RWPE2 (cell line): ENCODE measurements around the gene B4GALNT3.
A peak's percentile ranks its signal among the peaks of the same experiment; 100 is the strongest.

ENCODE experiments used
- ATAC-seq: fragments of 200-7000 bp; cut with Tn5 transposase; 3 replicates; pipeline ENCODE4 v1.9.1; 2021; ENCODE audit warnings: low read depth
- DNase-seq: peaks from one replicate; pipeline ENCODE4 v3.0.0-alpha.2; 2020; ENCODE audit warnings: low spot score
- H3K27ac ChIP-seq: fragments of 450-650 bp; 2 replicates; pipeline ENCODE4 v1.5.1; 2017; ENCODE audit warnings: mild to moderate bottlenecking; ENCODE audit not compliant: poor library complexity, severe bottlenecking
- H3K27me3 ChIP-seq: fragments of 250-450 bp; sonication (Bioruptor Pico); 2 replicates; pipeline ENCODE4 v1.5.1; 2021; ENCODE audit warnings: mild to moderate bottlenecking, moderate library complexity; ENCODE audit not compliant: insufficient read depth, poor library complexity, severe bottlenecking
- H3K36me3 ChIP-seq: fragments of 250-450 bp; sonication (Bioruptor Pico); 2 replicates; pipeline ENCODE4 v1.5.1; 2020; ENCODE audit warnings: low read depth, mild to moderate bottlenecking, moderate library complexity
- H3K4me1 ChIP-seq: fragments of 250-450 bp; sonication (Bioruptor Pico); 2 replicates; pipeline ENCODE4 v1.5.1; 2021; ENCODE audit warnings: mild to moderate bottlenecking, moderate library complexity; ENCODE audit not compliant: insufficient read depth, poor library complexity, severe bottlenecking
- H3K4me3 ChIP-seq: fragments of 250-450 bp; sonication (Bioruptor Pico); 2 replicates; pipeline ENCODE4 v1.5.1; 2021; ENCODE audit warnings: mild to moderate bottlenecking, moderate library complexity; ENCODE audit not compliant: severe bottlenecking
- H3K9me3 ChIP-seq: fragments of 250-450 bp; sonication (Bioruptor Pico); 2 replicates; pipeline ENCODE4 v1.5.1; 2021; ENCODE audit warnings: mild to moderate bottlenecking, moderate library complexity; ENCODE audit not compliant: severe bottlenecking
- TF ChIP-seq, protein P1 (sequence below): fragments of 450-650 bp; IDR thresholded peaks from one replicate; pipeline ENCODE4 v1.5.1; 2017; ENCODE audit warnings: mild to moderate bottlenecking, moderate library complexity; ENCODE audit not compliant: poor library complexity, severe bottlenecking

Gene B4GALNT3

DNA sequence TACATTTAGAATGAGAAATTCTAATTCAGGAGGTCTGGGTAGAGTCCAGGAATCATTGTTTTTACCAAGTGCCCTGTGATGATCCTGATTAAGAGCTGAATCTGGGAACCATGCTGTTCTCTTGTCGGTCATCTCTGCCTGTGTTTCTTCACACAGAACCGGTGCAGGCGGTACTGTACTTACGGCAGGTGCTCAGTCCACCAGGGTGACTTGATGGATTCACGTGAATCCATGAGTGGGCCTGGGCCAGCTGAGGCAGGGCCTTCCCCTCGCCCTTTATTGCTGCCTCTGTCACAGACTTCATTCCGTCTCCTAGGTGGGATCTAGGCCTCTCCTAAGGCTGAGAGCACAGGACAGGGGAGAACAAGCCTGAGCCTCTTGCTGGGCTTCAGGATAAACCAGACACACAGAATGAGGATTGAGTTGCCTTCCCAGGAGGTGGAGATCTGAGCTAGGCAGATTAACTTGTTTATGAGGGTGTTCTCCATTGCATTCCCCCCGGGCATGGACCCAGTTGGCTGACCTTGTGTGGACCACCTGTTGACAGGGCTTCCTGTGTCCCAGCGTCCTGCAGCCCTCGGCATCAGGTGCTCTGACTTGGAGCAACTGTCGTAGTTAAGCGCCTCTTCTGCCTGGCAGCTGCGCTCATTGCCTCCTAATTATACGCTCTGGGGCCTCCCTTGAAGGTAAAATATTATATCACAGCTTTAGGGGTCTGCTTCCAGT is 42.1 kb downstream of the B4GALNT3 start:
- Histone ChIP-seq H3K9me3 (no peaks in the 10 kb centered on the region), H3K27ac (no peak overlapping the region), H3K36me3 (no peaks in the 10 kb centered on the region), H3K27me3 (no peaks in the 10 kb centered on the region), H3K4me3 (no peak overlapping the region), H3K4me1 (peaks cover 15% of the 10 kb centered on the region)
- no peak for ATAC-seq
- TF ChIP-seq, protein P1, sequence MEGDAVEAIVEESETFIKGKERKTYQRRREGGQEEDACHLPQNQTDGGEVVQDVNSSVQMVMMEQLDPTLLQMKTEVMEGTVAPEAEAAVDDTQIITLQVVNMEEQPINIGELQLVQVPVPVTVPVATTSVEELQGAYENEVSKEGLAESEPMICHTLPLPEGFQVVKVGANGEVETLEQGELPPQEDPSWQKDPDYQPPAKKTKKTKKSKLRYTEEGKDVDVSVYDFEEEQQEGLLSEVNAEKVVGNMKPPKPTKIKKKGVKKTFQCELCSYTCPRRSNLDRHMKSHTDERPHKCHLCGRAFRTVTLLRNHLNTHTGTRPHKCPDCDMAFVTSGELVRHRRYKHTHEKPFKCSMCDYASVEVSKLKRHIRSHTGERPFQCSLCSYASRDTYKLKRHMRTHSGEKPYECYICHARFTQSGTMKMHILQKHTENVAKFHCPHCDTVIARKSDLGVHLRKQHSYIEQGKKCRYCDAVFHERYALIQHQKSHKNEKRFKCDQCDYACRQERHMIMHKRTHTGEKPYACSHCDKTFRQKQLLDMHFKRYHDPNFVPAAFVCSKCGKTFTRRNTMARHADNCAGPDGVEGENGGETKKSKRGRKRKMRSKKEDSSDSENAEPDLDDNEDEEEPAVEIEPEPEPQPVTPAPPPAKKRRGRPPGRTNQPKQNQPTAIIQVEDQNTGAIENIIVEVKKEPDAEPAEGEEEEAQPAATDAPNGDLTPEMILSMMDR: no peak
- DNase-seq: no peak

DNA sequence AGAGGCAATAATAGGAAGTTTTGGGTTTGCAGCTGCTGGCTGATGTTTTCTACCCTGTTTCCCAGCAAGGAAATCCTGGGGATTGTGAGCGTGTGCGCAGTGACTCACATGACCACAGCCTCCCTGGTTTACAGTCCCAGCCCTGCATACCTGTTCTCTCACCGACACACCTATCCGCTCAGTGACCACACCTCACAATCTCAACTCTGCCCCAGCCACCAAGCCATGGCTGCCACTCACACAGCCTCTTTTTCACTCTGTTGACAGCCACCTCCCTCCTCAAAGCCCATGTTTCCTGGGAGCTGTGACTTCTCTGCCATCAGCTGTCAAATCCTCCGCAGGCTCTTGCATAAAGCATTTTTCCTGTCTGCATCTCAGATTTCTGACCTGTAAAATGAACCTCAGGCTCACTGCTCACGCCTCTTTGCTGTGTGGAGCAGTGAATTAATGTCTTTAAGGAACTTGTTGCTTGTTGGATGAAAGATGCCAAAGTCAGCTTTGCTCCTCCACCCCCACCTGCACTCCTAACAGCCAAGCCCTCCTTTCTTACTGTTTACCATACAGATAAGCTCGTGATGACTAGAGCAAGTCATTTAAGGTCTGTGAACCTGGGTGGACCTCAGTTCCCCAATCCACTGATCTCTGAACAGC is 43.5 kb downstream of the B4GALNT3 start:
- DNase-seq (peak; percentile 85), ATAC-seq (peak; percentile 100)
- Histone ChIP-seq H3K27me3 (no peaks in the 10 kb centered on the region), H3K36me3 (no peaks in the 10 kb centered on the region), H3K4me3 (no peak overlapping the region), H3K9me3 (no peaks in the 10 kb centered on the region), H3K27ac (peak overlapping the region; percentile 46), H3K4me1 (peaks cover 15% of the 10 kb centered on the region)
- TF ChIP-seq, protein P1: no peak

DNA sequence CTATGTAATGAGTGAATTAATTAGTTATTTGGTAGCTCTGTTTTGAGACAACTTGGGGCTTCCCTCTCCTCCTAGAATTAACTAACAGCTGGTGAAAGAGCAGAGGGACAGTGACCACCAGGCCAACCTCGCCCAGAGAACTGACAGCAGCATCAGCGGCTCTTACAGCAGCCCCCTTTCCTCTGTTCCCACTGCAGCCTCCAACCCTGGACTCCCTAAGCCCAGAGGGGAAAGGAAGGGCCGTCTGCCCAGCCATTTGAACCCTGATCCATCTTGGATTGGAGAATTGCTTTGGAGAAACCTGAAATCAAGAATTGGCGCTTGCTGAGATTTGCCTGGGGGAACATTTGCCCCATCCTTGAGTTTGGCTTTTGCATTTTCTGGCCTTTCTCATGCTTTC is 45.5 kb downstream of the B4GALNT3 start:
- Histone ChIP-seq H3K4me3 (no peak overlapping the region), H3K36me3 (no peaks in the 10 kb centered on the region), H3K9me3 (no peaks in the 10 kb centered on the region), H3K4me1 (peaks cover 32% of the 10 kb centered on the region), H3K27me3 (no peaks in the 10 kb centered on the region), H3K27ac (no peak overlapping the region)
- ATAC-seq (no peak), DNase-seq (no peak)
- TF ChIP-seq, protein P1: no peak

DNA sequence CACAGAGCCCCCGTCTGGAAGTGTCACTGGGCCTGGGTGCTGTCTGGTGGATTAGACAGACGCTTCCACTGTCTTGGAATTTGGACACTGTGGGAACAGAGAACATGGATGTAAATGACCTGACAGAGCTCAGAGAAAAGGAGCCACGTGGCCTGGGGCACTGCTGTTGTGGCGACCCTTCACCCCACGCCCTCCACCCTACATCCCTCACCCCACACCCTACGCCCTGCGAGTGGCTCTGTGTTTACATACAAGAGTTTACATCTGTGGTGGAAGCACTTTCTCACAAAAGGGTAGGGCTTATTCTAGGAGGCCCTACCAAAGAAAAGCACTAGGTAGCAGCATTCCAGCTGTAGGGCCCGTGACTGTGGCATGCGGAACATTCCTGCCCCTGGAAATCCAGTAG is 47.7 kb downstream of the B4GALNT3 start:
- TF ChIP-seq, protein P1: no peak
- no peak for ATAC-seq

DNA sequence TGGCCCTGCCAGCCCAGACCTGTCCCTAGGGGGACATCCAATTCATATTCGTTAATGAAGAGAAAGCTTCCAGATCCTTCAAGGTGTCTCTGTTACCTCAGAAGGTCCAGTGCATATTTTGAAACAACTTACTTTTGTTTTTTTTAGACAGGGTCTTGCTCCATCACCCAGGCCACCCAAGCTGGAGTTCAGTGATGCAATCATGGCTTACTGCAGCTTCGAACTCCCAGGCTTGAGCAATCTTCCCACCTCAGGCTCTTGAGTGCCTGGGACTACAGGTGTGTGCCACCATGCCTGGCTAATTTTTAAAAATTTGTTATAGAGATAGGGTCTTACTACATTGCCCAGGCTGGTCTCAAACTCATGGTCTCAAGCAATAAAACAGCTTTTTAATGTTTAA is 48.4 kb downstream of the B4GALNT3 start:
- ATAC-seq (no peak), DNase-seq (no peak)
- peaks cover 26% of the 10 kb centered on the region for H3K4me1 ChIP-seq
- no peaks in the 10 kb centered on the region for H3K27me3 ChIP-seq
- no peak overlapping the region for H3K4me3 ChIP-seq
- no peaks in the 10 kb centered on the region for H3K36me3 ChIP-seq
- no peaks in the 10 kb centered on the region for H3K9me3 ChIP-seq
- no peak overlapping the region for H3K27ac ChIP-seq
- TF ChIP-seq, protein P1: no peak

More for the DNA sequence above, 47.7 kb downstream of the B4GALNT3 start:
- Histone ChIP-seq H3K27ac (no peak overlapping the region), H3K27me3 (no peaks in the 10 kb centered on the region), H3K4me3 (no peak overlapping the region), H3K36me3 (no peaks in the 10 kb centered on the region), H3K9me3 (no peaks in the 10 kb centered on the region), H3K4me1 (peaks cover 34% of the 10 kb centered on the region)
- no peak for DNase-seq
